Endothelial cell of umbilical vein (primary cell): ENCODE measurements around the gene METTL27. TPM values are rescaled to one million over a fixed set of nuclear protein-coding genes. Genes with fewer than 3 reads are reported as not detected.
A peak's percentile ranks its signal among the peaks of the same experiment; 100 is the strongest.

Source experiments
- Bru-seq: library from RNA; stranded (reverse); fragments of 400-500 nt; gene quantifications from one replicate; lab custom pipeline; 2021; lab: Mats Ljungman, UMichigan
- BruChase-seq, 2 experiments: library from RNA; stranded (reverse); fragments of 400-500 nt; gene quantifications; one replicate each; lab custom pipeline; 2021; lab: Mats Ljungman, UMichigan
- BruUV-seq: library from RNA; stranded (reverse); fragments of 400-500 nt; replicated peaks from 2 replicates; lab custom pipeline; 2021; lab: Mats Ljungman, UMichigan
- CTCF ChIA-PET: fragments of 300-600, 350-600 bp; sonication (Branson Sonifier 250); formaldehyde crosslinking; loops from one replicate; lab custom pipeline; 2021; ENCODE audit warnings: antibody characterized with exemption, inconsistent platforms; lab: Charles Lee
- POLR2A ChIA-PET: fragments of 300-600, 350-600 bp; sonication (Branson Sonifier 250); formaldehyde crosslinking; loops from one replicate; lab custom pipeline; 2021; ENCODE audit warnings: antibody characterized with exemption, inconsistent platforms; lab: Charles Lee
- DNase-seq: peaks from one replicate; pipeline ENCODE4 v3.0.0-alpha.2; 2011; ENCODE audit warnings: low read depth, low spot score
- FAIRE-seq: peaks from 2 replicates; lab custom pipeline; 2011; peaks lifted over from hg19 to GRCh38; lab: Jason Lieb, UNC
- H2AFZ ChIP-seq: 2 replicates; pipeline ENCODE4 v1.6.0; 2012; ENCODE audit warnings: low read depth, low read length, control low read depth, inconsistent platforms
- H3K27ac ChIP-seq: 2 replicates; pipeline ENCODE4 v1.5.1; 2011; ENCODE audit warnings: low read depth, mild to moderate bottlenecking, control low read depth, low read length, moderate library complexity; ENCODE audit not compliant: insufficient read depth
- H3K27me3 ChIP-seq, 2 experiments: 2 replicates each; pipeline versions ENCODE4 v1.6.0 to v1.6.1; 2011; ENCODE audit warnings: low read length in 2 of 2, mixed read lengths in 1 of 2; ENCODE audit not compliant: control insufficient read depth in 2 of 2, insufficient read depth in 2 of 2
- H3K36me3 ChIP-seq, 2 experiments: 2 replicates in 1 of 2; 3 replicates in 1 of 2; pipeline ENCODE4 v1.5.1; 2011; ENCODE audit warnings: low read length in 2 of 2, mild to moderate bottlenecking in 1 of 2, moderate library complexity in 1 of 2; ENCODE audit not compliant: control insufficient read depth in 2 of 2, insufficient read depth in 2 of 2; ENCODE audit errors: extremely low read depth in 1 of 2
- H3K4me1 ChIP-seq: 3 replicates; pipeline ENCODE4 v1.5.1; 2011; ENCODE audit warnings: mild to moderate bottlenecking, low read length; ENCODE audit not compliant: control insufficient read depth, insufficient read depth; ENCODE audit errors: extremely low read depth
- H3K4me2 ChIP-seq: 2 replicates; pipeline ENCODE4 v1.6.1; 2011; ENCODE audit warnings: low read length, control low read depth, mixed read lengths; ENCODE audit not compliant: insufficient read depth
- H3K4me3 ChIP-seq, 3 experiments: fragments of 200-600 bp in 1 of 3; sonication (generic), shearing (Covaris generic) in 1 of 3; replicated peaks in 1 of 3; 2 replicates each; pipeline ENCODE4 v1.5.1; 2011 to 2016; ENCODE audit warnings: control low read depth in 3 of 3, low read length in 3 of 3, mild to moderate bottlenecking in 2 of 3, inconsistent platforms in 1 of 3, low read depth in 1 of 3, moderate library complexity in 1 of 3; ENCODE audit not compliant: insufficient read depth in 1 of 3
- H3K79me2 ChIP-seq: 2 replicates; pipeline ENCODE4 v1.6.0; 2012; ENCODE audit warnings: low read length, inconsistent platforms; ENCODE audit not compliant: control insufficient read depth, insufficient read depth
- H3K9ac ChIP-seq: replicated peaks from 2 replicates; pipeline ENCODE3; 2011; ENCODE audit warnings: low read length, control low read depth; ENCODE audit not compliant: insufficient read depth; ENCODE audit errors: extremely low read depth
- H3K9me1 ChIP-seq: replicated peaks from 3 replicates; pipeline ENCODE4 v1.6.0; 2011; ENCODE audit warnings: mild to moderate bottlenecking, low read length; ENCODE audit not compliant: control insufficient read depth, insufficient read depth; ENCODE audit errors: extremely low read depth
- H3K9me3 ChIP-seq: replicated peaks from 2 replicates; pipeline ENCODE4 v1.5.1; 2012; ENCODE audit warnings: low read length, inconsistent platforms; ENCODE audit not compliant: control insufficient read depth, insufficient read depth
- H4K20me1 ChIP-seq: replicated peaks from 2 replicates; pipeline ENCODE3; 2011; ENCODE audit warnings: mild to moderate bottlenecking, low read length; ENCODE audit not compliant: control insufficient read depth, insufficient read depth; ENCODE audit errors: extremely low read depth
- FOS ChIP-seq: IDR thresholded peaks from 2 replicates; pipeline ENCODE4 v1.6.1; 2011; ENCODE audit warnings: mild to moderate bottlenecking, low read length, moderate library complexity, borderline replicate concordance; ENCODE audit not compliant: insufficient read depth
- POLR2A ChIP-seq: IDR thresholded peaks from 2 replicates; pipeline ENCODE4 v1.6.1; 2012; ENCODE audit warnings: low read depth, mild to moderate bottlenecking, control low read depth, low read length
- POLR2AphosphoS5 ChIP-seq: IDR thresholded peaks from 2 replicates; pipeline ENCODE4 v1.6.1; 2012; ENCODE audit warnings: low read depth, mild to moderate bottlenecking, control low read depth, low read length, moderate library complexity; ENCODE audit not compliant: insufficient read depth
- dilution Hi-C: fragments of 300-500 bp; cut with MboI; formaldehyde crosslinking; loops from one replicate; pipeline ENCODE4 v1.15.0; 2019; ENCODE audit warnings: low sequenced_read_pairs; ENCODE audit not compliant: extremely low pct_ligation_motif_present
- intact Hi-C: fragments of 100-400 bp; cut with micrococcal nuclease; formaldehyde crosslinking; loops from one replicate; pipeline ENCODE4 v1.10.0; 2022
- long read RNA-seq: library from polyadenylated mRNA; stranded (forward); transcript quantifications from one replicate; pipeline ENCODE4 v2.0.0, GENCODE V29; 2021
- polyA minus RNA-seq, 3 experiments: library from RNA; depleted of rRNA, polyadenylated mRNA; stranded (reverse); fragments of >200 nt; gene quantifications; 1 replicate in 1 of 3; 2 replicates in 2 of 3; pipeline ENCODE4 v1.2.3, GENCODE V29; 2011
- polyA plus RNA-seq, 4 experiments: library from polyadenylated mRNA; depleted of rRNA in 3 of 4; stranded (reverse) in 3 of 4; unstranded in 1 of 4; fragments of >200 nt; gene quantifications; 2 replicates each; pipeline versions ENCODE4 v1.2.1 to v1.2.3, GENCODE V29; 2011 to 2012; ENCODE audit warnings: missing spikeins in 1 of 4
- total RNA-seq: library from RNA; stranded (reverse); gene quantifications from 2 replicates; pipeline ENCODE4 v1.2.3, GENCODE V29; 2021

The METTL27 gene
- total RNA-seq (1.2 and 10.8 TPM in 2 replicates), polyA plus RNA-seq (6.9 and 9.0 TPM in 2 replicates), polyA minus RNA-seq (1.3 and 3.9 TPM in 2 replicates), Bru-seq, nascent RNA (percentile 44 among the genes with signal in this experiment), BruChase-seq, experiment 1, labeled RNA remaining after a 6-hour chase (percentile 23 among the genes with signal in this experiment), BruChase-seq, experiment 2, labeled RNA remaining after a 2-hour chase (percentile 20 among the genes with signal in this experiment)
- polyA plus RNA-seq (2011; cell fraction: cytosol; rRNA removed) = 3.9 and 5.3 TPM in 2 replicates
- polyA plus RNA-seq (2011; cell fraction: nucleus; rRNA removed) = 3.6 and 4.9 TPM in 2 replicates
- 3.0 and 4.9 TPM in 2 replicates for polyA plus RNA-seq (2012)
- polyA minus RNA-seq (2011; cell fraction: cytosol; rRNA and poly(A)+ RNA removed) = 1.4 TPM
- polyA minus RNA-seq (2011; cell fraction: nucleus; rRNA and poly(A)+ RNA removed) = 3.4 and 5.1 TPM in 2 replicates
- long read RNA-seq, partial matches to known transcripts = 0 of 2 reads
- long read RNA-seq, other reads (novel, unspliced or antisense) = 2 of 2 reads

GRCh38 chr7:73842067-73842976, at the start of gene METTL27:
TSS of gene METTL27 (minus strand) at chr7:73842516. CDS start at chr7:73842140, 376 bp downstream.
- Histone ChIP-seq H3K79me2 (no peaks in the 10 kb centered on the region), H2AFZ (peak within 1 kb of the TSS; percentile 94), H3K36me3 (no peaks in the 10 kb centered on the region), H3K9ac (peak within 1 kb of the TSS; percentile 83), H3K27ac (peak within 1 kb of the TSS; percentile 60), H3K9me1 (no peaks in the 10 kb centered on the region), H3K27me3 (no peaks in the 10 kb centered on the region), H3K4me1 (peaks cover 2% of the 10 kb centered on the region), H3K4me2 (peak within 1 kb of the TSS; percentile 76), H4K20me1 (no peaks in the 10 kb centered on the region), H3K9me3 (no peaks in the 10 kb centered on the region), H3K4me3 (peak within 1 kb of the TSS; percentile 48 to 75 (median 56))
- CTCF ChIA-PET = interaction anchor here (0.7 to 1.8 kb wide), 10 partner anchors 8 to 117 kb away, joined by 3 to 9 read pairs (median 6); partner anchors contain the start of gene ABHD11
- dilution Hi-C loops = no loop called here
- DNase-seq (peak; percentile 89), FAIRE-seq (peak; percentile 99)
- POLR2A ChIA-PET = interaction anchor here (0.6 to 1.7 kb wide), 9 partner anchors 8 to 331 kb away, joined by 3 to 21 read pairs (median 3); no protein-coding TSS in a partner anchor
- TSS peak; percentile 72 for BruUV-seq
- intact Hi-C loops = loop anchor here (1.0 to 2.0 kb wide), 2 partner anchors 9 to 14 kb away; no protein-coding TSS in a partner anchor
- TF ChIP-seq FOS (no peak), POLR2AphosphoS5 (peak; percentile 67), POLR2A (peak; percentile 87)
